Naive B cell (primary cell): ENCODE data around the gene TAS2R20. TPM values are rescaled to one million over a fixed set of nuclear protein-coding genes. Genes with fewer than 3 reads are reported as not detected.
A peak's percentile ranks its signal among the peaks of the same experiment; 100 is the strongest.
"Not testable (repeated sequence)": the region's sequence is repeated elsewhere in the genome, so short reads cannot be mapped to it uniquely, and the experiment has no call there.

ENCODE experiments used
- ATAC-seq, 2 donors: fragments of 150-1000 bp; cut with Tn5 transposase; 2 replicates each; pipeline ENCODE4 v1.10.0; 2021; ENCODE audit warnings: low read depth in 2 of 2, mild to moderate bottlenecking in 2 of 2, moderate library complexity in 2 of 2
- DNase-seq: peaks from one replicate; pipeline ENCODE4 v3.0.0; 2022
- H3K27ac Mint-ChIP-seq, 6 donors: one replicate each; pipeline ENCODE4 v1.8.0; 2020 to 2022; ENCODE audit warnings: mild to moderate bottlenecking in 6 of 6, mixed read lengths in 6 of 6, moderate library complexity in 5 of 6, inconsistent platforms in 2 of 6
- H3K27me3 Mint-ChIP-seq, 3 donors: one replicate each; pipeline ENCODE4 v1.8.0; 2021 to 2022; ENCODE audit warnings: mixed read lengths in 3 of 3, mild to moderate bottlenecking in 1 of 3
- H3K36me3 Mint-ChIP-seq, 2 donors: one replicate each; pipeline ENCODE4 v1.8.0; 2020 to 2022; ENCODE audit warnings: mixed read lengths in 2 of 2, inconsistent platforms in 1 of 2, mild to moderate bottlenecking in 1 of 2
- H3K4me1 Mint-ChIP-seq, 3 donors: one replicate each; pipeline ENCODE4 v1.8.0; 2020 to 2022; ENCODE audit warnings: mixed read lengths in 3 of 3, inconsistent platforms in 1 of 3, mild to moderate bottlenecking in 1 of 3, moderate library complexity in 1 of 3
- H3K4me3 Mint-ChIP-seq, 8 donors: one replicate each; pipeline ENCODE4 v1.8.0; 2020 to 2022; ENCODE audit warnings: mild to moderate bottlenecking in 8 of 8, mixed read lengths in 8 of 8, moderate library complexity in 8 of 8, inconsistent platforms in 2 of 8
- H3K9me3 Mint-ChIP-seq, 7 donors: one replicate each; pipeline ENCODE4 v1.8.0; 2020 to 2022; ENCODE audit warnings: mixed read lengths in 7 of 7, mild to moderate bottlenecking in 5 of 7, inconsistent platforms in 2 of 7, moderate library complexity in 1 of 7
- polyA plus RNA-seq, 6 donors: library from polyadenylated mRNA; unstranded; fragments of 300-500 nt; fragmentation: Illumina TruSeq; gene quantifications; one replicate each; pipeline ENCODE4 v1.2.3, GENCODE V29; 2021; ENCODE audit warnings: low read depth in 6 of 6

The TAS2R20 gene
- under 1 TPM in 3 of 6 donors, not detected in 3; 0.21 to 0.56 (median 0.25) TPM for polyA plus RNA-seq

DNA sequence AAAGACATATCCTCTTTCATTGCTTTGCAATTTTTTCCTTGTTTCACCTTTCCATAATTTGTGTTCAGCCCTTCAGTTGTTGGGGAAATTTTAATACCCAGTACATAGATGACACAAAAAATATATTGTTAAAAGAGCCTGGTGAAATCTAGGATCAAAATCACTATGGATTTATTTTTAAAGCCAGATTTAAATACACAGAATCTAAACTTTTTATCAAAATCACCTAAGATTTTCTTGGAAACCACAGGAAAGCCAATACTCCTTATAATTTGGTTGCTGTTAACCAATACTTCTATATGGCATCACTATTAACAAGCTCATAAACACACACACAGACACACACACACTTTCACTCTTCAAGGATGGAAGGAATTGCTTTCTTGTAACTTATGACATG is at the start of gene TAS2R20:
Gene TAS2R20, minus strand, starts transcription at position 101 of the 400 bp plus-strand sequence. CDS start 429 bp downstream, outside the sequence.
- H3K27me3 Mint-ChIP-seq: no peaks in the 10 kb centered on the region
- H3K27ac Mint-ChIP-seq: no peak within 1 kb of the TSS
- ATAC-seq: no peak
- H3K4me3 Mint-ChIP-seq: no peak within 1 kb of the TSS
- H3K36me3 Mint-ChIP-seq: peaks cover 8 to 17% of the 10 kb centered on the region in 2 donors
- no peak for DNase-seq
- H3K9me3 Mint-ChIP-seq: peaks cover 0 to 6% (median 3%) of the 10 kb centered on the region in 7 donors
- no peaks in the 10 kb centered on the region for H3K4me1 Mint-ChIP-seq

GRCh38 chr12:11041366-11041765 is 43.3 kb upstream of the TAS2R20 start:
- H3K9me3 Mint-ChIP-seq: peaks cover 0 to 11% (median 0%) of the 10 kb centered on the region in 7 donors
- DNase-seq, ATAC-seq, H3K27ac Mint-ChIP-seq, H3K27me3 Mint-ChIP-seq, H3K4me1 Mint-ChIP-seq, H3K4me3 Mint-ChIP-seq: not testable (repeated sequence)
- H3K36me3 Mint-ChIP-seq: peaks cover 42 to 63% of the 10 kb centered on the region in 2 donors

DNA sequence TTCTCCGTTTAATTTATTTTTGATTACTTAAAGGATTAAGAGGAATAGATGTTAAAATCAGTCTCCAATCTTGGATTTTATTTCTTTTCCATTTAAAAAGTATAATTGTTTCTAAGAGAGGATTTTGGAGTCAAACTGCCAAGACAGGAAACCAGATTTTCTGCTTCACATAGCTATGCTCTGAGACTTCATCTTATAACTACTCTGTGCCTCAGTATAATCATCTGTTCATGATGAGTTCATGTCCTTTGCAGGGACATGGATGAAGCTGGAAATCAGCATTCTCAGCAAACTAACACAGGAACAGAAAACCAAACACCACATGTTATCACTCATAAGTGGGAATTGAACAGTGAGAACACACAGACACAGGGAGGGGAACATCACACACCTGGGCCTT is 42.1 kb upstream of the TAS2R20 start:
- Mint-ChIP-seq H3K27me3 (no peaks in the 10 kb centered on the region), H3K36me3 (peaks cover 39 to 61% of the 10 kb centered on the region in 2 donors), H3K9me3 (peaks cover 0 to 11% (median 0%) of the 10 kb centered on the region in 7 donors), H3K27ac (no peak overlapping the region), H3K4me3 (no peak overlapping the region), H3K4me1 (peaks cover 0 to 3% (median 0%) of the 10 kb centered on the region in 3 donors)
- no peak for DNase-seq
- no peak for ATAC-seq

- H3K36me3 Mint-ChIP-seq: peaks cover 29 to 55% of the 10 kb centered on the region in 2 donors
- H3K27ac Mint-ChIP-seq: no peak overlapping the region
- no peaks in the 10 kb centered on the region for H3K27me3 Mint-ChIP-seq
- ATAC-seq (no peak), DNase-seq (no peak)
- H3K9me3 Mint-ChIP-seq: peaks cover 0 to 11% (median 0%) of the 10 kb centered on the region in 7 donors
- H3K4me3 Mint-ChIP-seq: no peak overlapping the region
- peaks cover 0 to 3% (median 0%) of the 10 kb centered on the region in 3 donors for H3K4me1 Mint-ChIP-seq
These were observed 41.1 kb upstream of the TAS2R20 start for GRCh38 chr12:11039171-11039570.

GRCh38 chr12:11033959-11034358 is 35.9 kb upstream of the TAS2R20 start:
- H3K4me1 Mint-ChIP-seq, ATAC-seq, H3K9me3 Mint-ChIP-seq, H3K27ac Mint-ChIP-seq, H3K4me3 Mint-ChIP-seq, H3K27me3 Mint-ChIP-seq, DNase-seq: not testable (repeated sequence)
- peaks cover 0 to 36% of the 10 kb centered on the region in 2 donors for H3K36me3 Mint-ChIP-seq

- H3K36me3 Mint-ChIP-seq: peaks cover 0 to 33% of the 10 kb centered on the region in 2 donors
- H3K4me1 Mint-ChIP-seq: no peaks in the 10 kb centered on the region
- DNase-seq (no peak), ATAC-seq (no peak)
- no peaks in the 10 kb centered on the region for H3K27me3 Mint-ChIP-seq
- H3K4me3 Mint-ChIP-seq: no peak within 1 kb of the TSS
- no peaks in the 10 kb centered on the region for H3K9me3 Mint-ChIP-seq
- H3K27ac Mint-ChIP-seq: no peak within 1 kb of the TSS
These were observed 33.2 kb upstream of the TAS2R20 start, which contains the start of gene TAS2R31 for GRCh38 chr12:11031307-11031706. TAS2R31 (minus strand) TSS chr12:11031407; CDS start chr12:11031335, 72 bp downstream.

GRCh38 chr12:11026118-11026517 is 28.0 kb upstream of the TAS2R20 start:
- Mint-ChIP-seq H3K27me3 (no peaks in the 10 kb centered on the region), H3K9me3 (peaks cover 5 to 9% (median 7%) of the 10 kb centered on the region in 7 donors), H3K4me1 (no peaks in the 10 kb centered on the region), H3K4me3 (no peak overlapping the region), H3K27ac (no peak overlapping the region), H3K36me3 (peaks cover 11 to 23% of the 10 kb centered on the region in 2 donors)
- DNase-seq: no peak
- no peak for ATAC-seq

GRCh38 chr12:11023387-11023786 is 25.3 kb upstream of the TAS2R20 start:
- no peaks in the 10 kb centered on the region for H3K27me3 Mint-ChIP-seq
- DNase-seq (no peak), ATAC-seq (no peak)
- no peak overlapping the region for H3K4me3 Mint-ChIP-seq
- H3K9me3 Mint-ChIP-seq: peaks cover 5 to 9% (median 7%) of the 10 kb centered on the region in 7 donors
- peaks cover 0 to 4% (median 1%) of the 10 kb centered on the region in 3 donors for H3K4me1 Mint-ChIP-seq
- no peak overlapping the region for H3K27ac Mint-ChIP-seq
- peaks cover 11 to 15% of the 10 kb centered on the region in 2 donors for H3K36me3 Mint-ChIP-seq

DNA sequence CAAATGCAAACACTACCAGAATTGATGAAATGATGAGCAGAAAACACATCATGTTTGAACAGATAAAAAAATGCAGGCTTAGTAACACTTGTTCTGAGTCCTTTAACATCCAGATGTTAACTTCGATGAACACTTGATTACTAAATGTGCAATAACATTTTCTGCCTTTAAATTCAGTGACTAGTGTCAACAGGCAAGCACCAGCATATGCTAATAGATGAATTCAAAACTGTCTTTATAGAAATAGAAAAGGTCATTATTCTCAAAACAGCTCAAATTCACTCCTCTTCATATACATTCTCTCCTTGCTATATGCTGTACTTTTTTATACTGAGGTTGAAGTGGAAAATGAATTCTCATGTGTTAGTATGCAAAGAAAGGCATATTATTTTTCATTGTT is 24.4 kb upstream of the TAS2R20 start, which contains the start of gene TAS2R19:
Gene TAS2R19, minus strand, starts transcription at position 101 of the 400 bp plus-strand sequence. Its CDS starts 49 bp downstream, at position 52.
- Mint-ChIP-seq H3K9me3 (peaks cover 5 to 9% (median 7%) of the 10 kb centered on the region in 7 donors), H3K4me3 (no peak within 1 kb of the TSS), H3K36me3 (peaks cover 11 to 15% of the 10 kb centered on the region in 2 donors), H3K27me3 (no peaks in the 10 kb centered on the region), H3K4me1 (peaks cover 0 to 7% (median 4%) of the 10 kb centered on the region in 3 donors), H3K27ac (no peak within 1 kb of the TSS)
- no peak for DNase-seq
- ATAC-seq: no peak

DNA sequence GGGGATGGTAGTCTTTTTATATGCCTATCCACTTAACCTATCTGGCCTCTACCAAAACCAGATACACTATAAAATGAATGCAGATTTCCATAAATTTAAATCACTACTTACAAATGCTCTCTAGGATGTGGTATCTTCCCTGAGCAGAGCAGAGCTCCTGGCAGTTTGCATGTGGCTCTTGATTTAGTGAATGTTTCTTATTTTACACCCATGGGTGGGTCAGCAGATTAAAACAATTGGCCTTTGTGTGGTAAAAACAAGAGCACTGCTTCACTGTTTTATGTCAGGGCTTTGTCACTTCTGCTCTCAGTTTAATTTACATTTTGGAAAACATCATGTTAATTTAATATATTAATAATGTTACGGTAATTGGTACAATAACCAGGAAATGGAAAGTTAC is 18.8 kb upstream of the TAS2R20 start:
- no peaks in the 10 kb centered on the region for H3K9me3 Mint-ChIP-seq
- no peak for DNase-seq
- H3K27me3 Mint-ChIP-seq: no peaks in the 10 kb centered on the region
- H3K36me3 Mint-ChIP-seq: peaks cover 0 to 10% of the 10 kb centered on the region in 2 donors
- H3K27ac Mint-ChIP-seq: no peak overlapping the region
- H3K4me3 Mint-ChIP-seq: no peak overlapping the region
- ATAC-seq: no peak
- H3K4me1 Mint-ChIP-seq: peaks cover 4 to 7% (median 4%) of the 10 kb centered on the region in 3 donors

DNA sequence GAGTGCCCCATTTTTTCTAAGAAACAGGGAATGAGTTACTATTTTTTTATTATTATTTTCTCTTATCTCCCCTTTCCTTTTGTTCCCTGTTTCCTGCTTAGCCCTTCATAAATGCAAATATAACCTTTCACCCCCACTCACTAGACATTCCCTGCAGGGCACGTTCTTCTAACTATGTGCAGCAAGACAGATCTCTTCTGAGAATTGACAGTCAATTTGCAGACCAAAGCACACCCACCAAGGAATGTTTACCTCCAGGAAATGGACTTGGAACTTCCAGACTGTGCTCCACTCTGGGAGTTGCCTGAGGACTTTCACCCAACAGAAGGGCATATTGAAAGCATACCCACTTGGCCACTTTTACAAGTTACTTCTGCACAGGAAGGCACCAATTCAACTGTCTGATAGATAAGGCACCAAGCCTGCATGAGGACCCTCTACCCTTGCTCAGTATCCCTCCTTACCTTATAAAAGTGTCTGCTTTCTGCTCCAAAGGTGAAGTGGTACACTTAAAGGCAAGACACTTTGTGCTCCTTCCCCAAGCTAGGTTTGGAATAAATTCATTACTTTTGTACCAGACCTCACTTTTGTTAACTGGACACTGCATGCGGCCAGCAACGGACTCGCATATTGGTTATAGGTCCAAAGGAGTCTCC is 17.8 kb upstream of the TAS2R20 start:
- H3K9me3 Mint-ChIP-seq: no peaks in the 10 kb centered on the region
- H3K4me3 Mint-ChIP-seq: no peak overlapping the region
- DNase-seq (no peak), ATAC-seq (no peak)
- H3K4me1 Mint-ChIP-seq: peaks cover 4 to 7% (median 4%) of the 10 kb centered on the region in 3 donors
- no peak overlapping the region for H3K27ac Mint-ChIP-seq
- peaks cover 0 to 10% of the 10 kb centered on the region in 2 donors for H3K36me3 Mint-ChIP-seq
- H3K27me3 Mint-ChIP-seq: no peaks in the 10 kb centered on the region

GRCh38 chr12:11014234-11014633 is 16.1 kb upstream of the TAS2R20 start:
- peaks cover 0 to 10% of the 10 kb centered on the region in 2 donors for H3K36me3 Mint-ChIP-seq
- no peaks in the 10 kb centered on the region for H3K27me3 Mint-ChIP-seq
- DNase-seq: no peak
- no peaks in the 10 kb centered on the region for H3K9me3 Mint-ChIP-seq
- H3K4me3 Mint-ChIP-seq: no peak overlapping the region
- no peak for ATAC-seq
- peaks cover 0 to 7% (median 4%) of the 10 kb centered on the region in 3 donors for H3K4me1 Mint-ChIP-seq
- H3K27ac Mint-ChIP-seq: no peak overlapping the region

DNA sequence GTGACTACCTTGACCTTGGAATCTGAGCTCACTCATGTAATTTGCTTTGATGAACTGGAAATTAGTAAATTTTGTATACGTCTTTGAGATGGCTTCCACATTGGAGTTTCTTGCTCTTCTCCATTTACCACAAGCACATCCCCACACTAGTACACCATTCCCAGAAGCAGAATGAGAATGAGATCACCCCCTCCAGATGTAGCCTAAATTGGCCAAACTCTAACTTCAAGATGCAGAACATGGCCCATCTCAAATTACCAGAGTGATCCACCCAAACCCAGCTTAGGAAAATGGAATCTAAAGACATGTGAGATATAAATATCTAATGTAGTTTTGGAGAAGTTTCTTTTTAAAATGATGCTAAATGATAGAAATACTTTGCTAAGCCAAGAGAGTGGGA is 9.5 kb upstream of the TAS2R20 start:
- peaks cover 0 to 2% of the 10 kb centered on the region in 2 donors for H3K36me3 Mint-ChIP-seq
- H3K27me3 Mint-ChIP-seq: no peaks in the 10 kb centered on the region
- no peaks in the 10 kb centered on the region for H3K4me1 Mint-ChIP-seq
- no peak overlapping the region for H3K4me3 Mint-ChIP-seq
- no peak for DNase-seq
- H3K9me3 Mint-ChIP-seq: no peaks in the 10 kb centered on the region
- no peak overlapping the region for H3K27ac Mint-ChIP-seq
- no peak for ATAC-seq

- ATAC-seq (no peak), DNase-seq (no peak)
- Mint-ChIP-seq H3K4me3 (no peak overlapping the region), H3K27me3 (no peaks in the 10 kb centered on the region), H3K9me3 (peaks cover 0 to 7% (median 4%) of the 10 kb centered on the region in 7 donors), H3K27ac (peak overlapping the region in 2 of 6 donors; percentile 34 to 75), H3K36me3 (peaks cover 0 to 20% of the 10 kb centered on the region in 2 donors), H3K4me1 (no peaks in the 10 kb centered on the region)
These were observed 3.8 kb downstream of the TAS2R20 start for GRCh38 chr12:10994307-10994706.
